T-helper 22 cell (primary cell): Measurements from ENCODE around the gene HPCAL4.

Experiments
- DNase-seq: peaks from one replicate; pipeline ENCODE4 v3.0.0-alpha.2; 2020; ENCODE audit warnings: low read depth

Gene HPCAL4

GRCh38 chr1:39691383-39692151, at the start of gene HPCAL4:
HPCAL4 (minus strand) TSS chr1:39691433; CDS start chr1:39684603, 6,830 bp downstream.
- DNase-seq, result peak; percentile 83

GRCh38 chr1:39738622-39739366, 47.6 kb upstream of the HPCAL4 start, which contains the start of gene PPIE:
PPIE (plus strand) TSS chr1:39738882; CDS start chr1:39738901, 19 bp downstream.
- peak; percentile 75 for DNase-seq

- DNase-seq, result no peak
Measured at GRCh38 chr1:39737546-39738169, 46.4 kb upstream of the HPCAL4 start.

- DNase-seq, result no peak
Measured at GRCh38 chr1:39735731-39736130, 44.5 kb upstream of the HPCAL4 start.

DNA sequence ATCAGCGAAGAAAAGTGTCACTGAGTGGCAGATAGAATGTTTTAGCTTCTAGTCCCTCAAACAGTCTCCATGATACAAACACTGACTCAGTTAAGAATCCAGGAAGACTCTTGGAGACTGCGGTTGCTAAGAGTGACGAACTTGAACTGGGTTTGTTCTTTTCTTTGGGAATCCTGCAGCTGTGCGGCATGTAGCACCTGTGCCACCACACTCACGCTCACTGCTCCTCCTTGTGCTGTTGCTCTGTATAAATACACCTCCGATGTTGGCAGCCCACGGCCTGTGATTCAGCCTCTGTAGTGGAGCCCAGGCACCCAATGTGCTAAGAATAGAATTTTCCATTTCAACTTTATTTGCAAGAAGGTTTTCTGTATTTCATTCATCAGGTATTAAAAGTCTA, 41.9 kb upstream of the HPCAL4 start:
- DNase-seq, result no peak

DNA sequence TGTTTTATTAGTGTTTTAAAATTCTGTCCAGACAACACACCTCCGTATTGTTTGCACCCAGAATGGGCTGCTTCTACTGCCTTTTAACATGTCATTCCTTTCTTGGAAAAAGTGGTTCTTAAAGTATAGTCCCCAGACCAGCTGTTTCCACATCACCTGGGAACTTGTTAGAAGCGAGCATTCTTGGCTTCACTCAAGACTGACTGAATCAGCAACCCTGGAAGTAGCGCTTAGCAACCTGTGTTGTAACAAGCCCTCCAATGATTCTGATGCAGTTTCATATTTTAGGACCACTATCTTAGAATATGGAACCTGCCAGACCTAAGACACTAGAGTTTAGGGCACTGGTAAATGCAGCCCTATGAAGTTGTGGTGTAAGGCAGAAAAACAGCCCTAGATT, 41.5 kb upstream of the HPCAL4 start:
- DNase-seq, result no peak

GRCh38 chr1:39729842-39730241, 38.6 kb upstream of the HPCAL4 start:
- no peak for DNase-seq

GRCh38 chr1:39729030-39729429, 37.8 kb upstream of the HPCAL4 start:
- no peak for DNase-seq

DNA sequence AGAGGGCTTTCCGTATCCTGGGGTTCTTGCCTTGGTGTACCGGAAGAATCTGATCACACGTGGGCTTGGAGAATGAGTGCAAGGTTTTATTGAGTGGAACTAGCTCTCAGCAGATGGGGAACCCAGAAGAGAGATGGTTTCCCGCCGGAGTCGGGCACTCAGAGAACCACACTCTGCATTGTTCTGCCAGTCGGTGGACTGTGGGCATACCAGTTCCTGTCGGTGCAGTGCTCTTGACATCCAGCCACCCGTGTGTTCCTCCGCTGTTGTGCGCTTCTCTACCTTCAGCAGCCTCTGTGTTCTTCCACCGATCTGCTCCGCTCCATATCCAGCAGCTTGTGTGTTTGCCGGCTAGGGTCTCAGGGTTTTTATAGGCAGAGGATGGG, 36.7 kb upstream of the HPCAL4 start:
- DNase-seq, result no peak

GRCh38 chr1:39727221-39727931, 36.1 kb upstream of the HPCAL4 start:
- no peak for DNase-seq

GRCh38 chr1:39726600-39726999, 35.4 kb upstream of the HPCAL4 start:
- DNase-seq, result no peak

GRCh38 chr1:39722495-39722894, 31.3 kb upstream of the HPCAL4 start:
- no peak for DNase-seq

- no peak for DNase-seq
Measured at GRCh38 chr1:39721664-39722063, 30.4 kb upstream of the HPCAL4 start.

GRCh38 chr1:39720094-39720999, 29.1 kb upstream of the HPCAL4 start:
- DNase-seq, result no peak

- no peak for DNase-seq
Measured at GRCh38 chr1:39717809-39718208, 26.6 kb upstream of the HPCAL4 start.

DNA sequence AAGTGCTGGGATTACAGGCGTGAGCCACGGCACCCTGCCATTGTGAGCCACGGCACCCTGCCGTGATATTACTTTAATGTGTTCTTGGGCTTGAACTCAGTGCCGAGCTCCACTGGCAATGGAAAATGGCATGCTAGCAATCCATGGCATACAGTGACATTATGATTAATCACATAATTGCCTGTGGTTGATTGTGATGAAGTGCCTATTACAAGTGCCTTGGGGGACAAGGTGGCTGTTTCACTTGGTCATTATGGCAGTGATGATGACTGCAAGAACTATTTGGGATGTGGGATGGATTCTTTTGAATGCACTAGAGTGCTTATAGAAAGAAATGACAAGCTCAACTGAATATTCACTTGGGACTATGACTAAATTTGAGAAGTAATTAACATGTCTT, 22.3 kb upstream of the HPCAL4 start:
- no peak for DNase-seq

DNA sequence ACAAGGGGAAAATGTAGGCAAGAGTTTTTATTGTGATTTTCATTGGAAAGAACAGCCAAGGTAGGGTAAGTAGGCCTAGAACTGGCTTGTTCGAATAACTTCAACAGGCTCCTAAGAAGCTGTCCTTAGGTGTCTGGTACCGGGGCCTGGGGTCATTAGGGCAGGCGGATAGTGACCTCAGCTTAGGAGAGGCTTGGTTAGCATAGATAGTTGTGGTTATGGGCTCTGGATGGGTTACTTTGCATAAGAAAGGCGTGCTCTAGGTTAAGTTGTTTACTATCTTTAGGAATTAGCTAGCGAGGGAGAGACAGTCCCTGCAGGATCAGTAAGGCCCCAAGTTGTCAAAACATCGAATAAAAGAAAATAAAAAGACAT, 20.7 kb upstream of the HPCAL4 start:
- DNase-seq, result no peak

DNA sequence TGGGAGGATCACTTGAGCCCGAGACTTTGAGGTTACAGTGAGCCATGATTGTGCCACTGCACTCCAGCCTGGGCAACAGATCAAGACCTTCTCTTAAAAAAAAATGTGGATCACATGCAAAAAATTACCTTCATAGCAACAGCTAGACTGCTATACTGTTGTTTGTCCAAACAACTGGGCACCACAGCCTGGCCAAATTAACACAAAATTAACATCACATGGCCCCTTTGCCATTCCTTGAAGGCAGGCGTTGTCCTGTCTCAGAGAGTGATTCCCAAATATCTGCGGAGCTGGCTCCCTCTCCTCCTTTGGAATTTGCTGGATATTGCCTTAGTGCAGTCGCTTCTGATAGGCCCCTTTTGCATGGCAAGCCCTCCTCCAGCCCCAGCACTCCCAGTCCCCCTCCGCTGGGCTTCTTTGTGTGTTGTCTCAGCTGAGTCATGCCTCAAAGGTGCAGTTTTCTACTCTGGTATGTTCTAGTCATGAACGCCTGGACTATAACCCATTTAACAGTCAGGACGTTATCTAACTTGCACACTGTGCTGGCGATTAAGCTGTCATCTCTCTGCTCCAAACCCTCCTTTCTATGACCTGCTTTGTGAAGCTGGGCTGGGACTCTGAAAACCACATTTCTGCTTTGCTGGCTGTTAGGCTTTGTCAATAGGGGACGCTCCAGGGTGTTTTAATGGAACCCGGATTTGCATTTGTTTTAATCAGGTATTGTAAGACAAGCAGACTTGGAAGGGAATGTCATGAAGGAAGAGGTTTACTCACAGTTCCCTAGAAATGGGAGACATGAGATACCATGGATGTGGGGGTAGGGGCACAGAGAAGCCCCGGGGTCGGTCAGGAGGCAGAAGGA, 20.1 kb upstream of the HPCAL4 start:
- no peak for DNase-seq

GRCh38 chr1:39707506-39707905, 16.3 kb upstream of the HPCAL4 start:
- DNase-seq, result no peak

DNA sequence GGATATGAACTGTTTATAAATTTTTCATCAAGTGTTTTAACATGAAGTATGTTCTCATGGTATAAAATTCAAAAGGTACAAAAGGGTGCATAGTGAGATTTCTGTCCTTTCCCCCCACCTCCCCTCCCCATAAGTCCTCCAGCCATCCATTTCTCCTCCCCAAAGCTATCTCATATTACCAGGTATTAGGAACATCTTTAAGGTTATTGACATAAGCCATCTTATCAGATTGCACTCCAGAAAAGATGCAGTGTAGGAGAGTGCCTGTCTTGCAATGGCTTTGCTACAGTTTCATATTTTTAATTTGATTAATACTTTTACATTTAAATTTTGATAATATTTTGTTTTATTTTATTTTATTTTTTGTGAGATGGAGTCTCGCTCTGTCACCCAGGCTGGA, 13.5 kb upstream of the HPCAL4 start:
- no peak for DNase-seq
